Measurements from ENCODE around the gene LMAN1L. TPM values are rescaled to one million over a fixed set of nuclear protein-coding genes. Genes with fewer than 3 reads are reported as not detected.

Gene LMAN1L
- total and polyA plus RNA-seq, 2 experiments from 2014 or later = not detected

- H2AFZ ChIP-seq = no peak overlapping the region
- in situ Hi-C loops (cut with MboI) = no loop called here
- peaks cover 2% of the 10 kb centered on the region for H3K27me3 ChIP-seq (replicated peaks; ENCODE audit: insufficient read depth)
- no peaks in the 10 kb centered on the region for H3K9me2 ChIP-seq (ENCODE audit: insufficient read depth)
- H3K4me3 ChIP-seq = no peak overlapping the region
- H3F3A ChIP-seq (ENCODE audit: insufficient read depth) = 0 out of 2 replicates have a peak, but pooled peaks cover 4% of the 10 kb centered on the region
- peak; percentile 64 for DNase-seq
- H3K9me3 ChIP-seq (ENCODE audit: low read depth) = no peaks in the 10 kb centered on the region
- no peaks in the 10 kb centered on the region for H4K20me1 ChIP-seq (ENCODE audit: insufficient read depth)
- TF ChIP-seq EZH2phosphoT487 (IDR thresholded peaks at IDR 0.05; ENCODE audit: insufficient read depth, low read depth) (no peak), EZH2 (IDR thresholded peaks at IDR 0.05; ENCODE audit: insufficient read depth, poor library complexity, severe bottlenecking) (no peak)
- 36 to 42% methylated on average over 3 of the region's 3 CpGs for WGBS, 2 experiments (ENCODE audit: low coverage in 1 of 2, low lambda C conversion rate in 2 of 2, missing lambda C conversion rate in 2 of 2)
- no peak overlapping the region for H3K4me2 ChIP-seq (ENCODE audit: unreplicated experiment)
- H3K4me1 ChIP-seq (ENCODE audit: insufficient read depth) = no peaks in the 10 kb centered on the region
- no peaks in the 10 kb centered on the region for H3K36me3 ChIP-seq (ENCODE audit: low read depth)
- H3K79me2 ChIP-seq (ENCODE audit: insufficient read depth) = no peaks in the 10 kb centered on the region
- H3K27ac ChIP-seq = no peak overlapping the region
- H3K9ac ChIP-seq = no peak overlapping the region
Observed at GRCh38 chr15:74829486-74829885, 16.9 kb downstream of the LMAN1L start.

- Histone ChIP-seq H3K9me2 (ENCODE audit: insufficient read depth) (no peaks in the 10 kb centered on the region), H4K20me1 (ENCODE audit: insufficient read depth) (no peaks in the 10 kb centered on the region), H3K4me3 (no peak overlapping the region), H3K27ac (no peak overlapping the region), H3K27me3 (replicated peaks; ENCODE audit: insufficient read depth) (no peaks in the 10 kb centered on the region; the same call in none of the 2 replicates), H3K9ac (no peak overlapping the region), H3K4me1 (ENCODE audit: insufficient read depth) (no peaks in the 10 kb centered on the region), H3K4me2 (ENCODE audit: unreplicated experiment) (no peak overlapping the region), H3K9me3 (ENCODE audit: low read depth) (no peaks in the 10 kb centered on the region), H3K79me2 (ENCODE audit: insufficient read depth) (no peaks in the 10 kb centered on the region), H3K36me3 (ENCODE audit: low read depth) (no peaks in the 10 kb centered on the region), H2AFZ (no peak overlapping the region), H3F3A (ENCODE audit: insufficient read depth) (0 out of 2 replicates have a peak, but pooled peaks cover 4% of the 10 kb centered on the region)
- in situ Hi-C loops (cut with MboI) = no loop called here
- WGBS, 2 experiments (ENCODE audit: low coverage in 1 of 2, low lambda C conversion rate in 2 of 2, missing lambda C conversion rate in 2 of 2) = 31 to 32% methylated on average over 6 of the region's 6 CpGs
- TF ChIP-seq EZH2phosphoT487 (IDR thresholded peaks at IDR 0.05; ENCODE audit: insufficient read depth, low read depth) (no peak), EZH2 (IDR thresholded peaks at IDR 0.05; ENCODE audit: insufficient read depth, poor library complexity, severe bottlenecking) (no peak)
- DNase-seq = no peak
Observed at GRCh38 chr15:74829991-74830390, 17.4 kb downstream of the LMAN1L start.

GRCh38 chr15:74830868-74831267, 18.2 kb downstream of the LMAN1L start:
- no peak overlapping the region for H3K9ac ChIP-seq
- no peak for TF ChIP-seq EZH2phosphoT487 (IDR thresholded peaks at IDR 0.05; ENCODE audit: insufficient read depth, low read depth)
- no peaks in the 10 kb centered on the region; the same call in none of the 2 replicates for H3K27me3 ChIP-seq (replicated peaks; ENCODE audit: insufficient read depth)
- H3K9me3 ChIP-seq (ENCODE audit: low read depth) = no peaks in the 10 kb centered on the region
- no peak overlapping the region for H2AFZ ChIP-seq
- H3K4me2 ChIP-seq (ENCODE audit: unreplicated experiment) = no peak overlapping the region
- DNase-seq = no peak
- H4K20me1 ChIP-seq (ENCODE audit: insufficient read depth) = no peaks in the 10 kb centered on the region
- in situ Hi-C loops (cut with MboI) = no loop called here
- H3K4me1 ChIP-seq (ENCODE audit: insufficient read depth) = no peaks in the 10 kb centered on the region
- 0 out of 2 replicates have a peak, but pooled peaks cover 4% of the 10 kb centered on the region for H3F3A ChIP-seq (ENCODE audit: insufficient read depth)
- no peaks in the 10 kb centered on the region for H3K36me3 ChIP-seq (ENCODE audit: low read depth)
- no peak overlapping the region for H3K27ac ChIP-seq
- 45 to 54% methylated on average over 5 of the region's 5 CpGs for WGBS, 2 experiments (ENCODE audit: low coverage in 1 of 2, low lambda C conversion rate in 2 of 2, missing lambda C conversion rate in 2 of 2)
- H3K4me3 ChIP-seq = no peak overlapping the region
- H3K79me2 ChIP-seq (ENCODE audit: insufficient read depth) = no peaks in the 10 kb centered on the region
- no peaks in the 10 kb centered on the region for H3K9me2 ChIP-seq (ENCODE audit: insufficient read depth)

GRCh38 chr15:74831813-74832495, 19.3 kb downstream of the LMAN1L start:
- in situ Hi-C loops (cut with MboI) = no loop called here
- 0 out of 2 replicates have a peak, but pooled peaks cover 4% of the 10 kb centered on the region for H3F3A ChIP-seq (ENCODE audit: insufficient read depth)
- H3K9ac ChIP-seq = no peak overlapping the region
- no peaks in the 10 kb centered on the region for H3K4me1 ChIP-seq (ENCODE audit: insufficient read depth)
- H3K9me2 ChIP-seq (ENCODE audit: insufficient read depth) = no peaks in the 10 kb centered on the region
- H3K4me2 ChIP-seq (ENCODE audit: unreplicated experiment) = no peak overlapping the region
- H3K27ac ChIP-seq = no peak overlapping the region
- H3K36me3 ChIP-seq (ENCODE audit: low read depth) = no peaks in the 10 kb centered on the region
- no peaks in the 10 kb centered on the region; the same call in none of the 2 replicates for H3K27me3 ChIP-seq (replicated peaks; ENCODE audit: insufficient read depth)
- H3K9me3 ChIP-seq (ENCODE audit: low read depth) = no peaks in the 10 kb centered on the region
- DNase-seq = no peak
- TF ChIP-seq EZH2phosphoT487 (IDR thresholded peaks at IDR 0.05; ENCODE audit: insufficient read depth, low read depth) (no peak), EZH2 (IDR thresholded peaks at IDR 0.05; ENCODE audit: insufficient read depth, poor library complexity, severe bottlenecking) (no peak)
- no peaks in the 10 kb centered on the region for H3K79me2 ChIP-seq (ENCODE audit: insufficient read depth)
- H4K20me1 ChIP-seq (ENCODE audit: insufficient read depth) = no peaks in the 10 kb centered on the region
- no peak overlapping the region for H3K4me3 ChIP-seq
- no peak overlapping the region for H2AFZ ChIP-seq
- 58 to 59% methylated on average over 15 of the region's 15 CpGs for WGBS, 2 experiments (ENCODE audit: low coverage in 1 of 2, low lambda C conversion rate in 2 of 2, missing lambda C conversion rate in 2 of 2)

Measured in GM23248 (cell line).